IPS-15b (cell line): ENCODE data around the gene DNASE1L1.

Experiments
- H3K27me3 ChIP-seq: one replicate; pipeline ENCODE4 v1.6.1; 2013; ENCODE audit warnings: low read length; ENCODE audit not compliant: control insufficient read depth, insufficient read depth
- H3K36me3 ChIP-seq: one replicate; pipeline ENCODE4 v1.6.1; 2013; ENCODE audit warnings: low read length; ENCODE audit not compliant: control insufficient read depth, insufficient read depth
- H3K4me1 ChIP-seq: one replicate; pipeline ENCODE4 v1.6.1; 2013; ENCODE audit warnings: mild to moderate bottlenecking, low read length; ENCODE audit not compliant: control insufficient read depth, insufficient read depth
- H3K4me3 ChIP-seq: one replicate; pipeline ENCODE4 v1.5.1; 2013; ENCODE audit warnings: low read depth, low read length
- H3K9ac ChIP-seq: one replicate; pipeline ENCODE4 v1.6.1; 2013; ENCODE audit warnings: low read depth, mild to moderate bottlenecking, low read length
- H3K9me3 ChIP-seq: one replicate; pipeline ENCODE4 v1.6.1; 2013; ENCODE audit warnings: mild to moderate bottlenecking, low read length; ENCODE audit not compliant: control insufficient read depth, insufficient read depth

The DNASE1L1 gene

DNA sequence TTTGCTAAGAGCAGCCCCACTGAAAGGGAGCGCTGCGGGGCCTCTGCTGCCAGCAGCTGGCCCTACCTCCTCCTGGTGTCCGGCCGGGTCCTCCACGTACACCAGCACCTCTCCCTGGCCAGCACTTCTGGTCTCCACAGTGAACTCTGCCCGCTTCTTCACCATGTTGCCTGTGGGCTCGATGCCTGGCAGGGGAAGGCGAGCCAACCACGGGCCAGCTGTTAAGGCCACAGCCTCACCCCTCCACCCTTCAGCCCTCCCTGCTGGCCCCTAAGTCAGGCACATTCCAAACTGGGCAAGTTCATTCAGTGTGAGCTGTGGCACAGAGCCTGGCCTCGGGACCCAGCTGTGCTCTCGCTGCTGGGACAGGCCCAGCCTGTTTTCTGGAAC lies 42.4 kb downstream of the DNASE1L1 start:
- Histone ChIP-seq H3K9me3 (peaks cover under 1% of the 10 kb centered on the region), H3K4me1 (no peaks in the 10 kb centered on the region), H3K36me3 (peaks cover 69% of the 10 kb centered on the region), H3K27me3 (no peaks in the 10 kb centered on the region), H3K4me3 (no peak overlapping the region), H3K9ac (no peak overlapping the region)

DNA sequence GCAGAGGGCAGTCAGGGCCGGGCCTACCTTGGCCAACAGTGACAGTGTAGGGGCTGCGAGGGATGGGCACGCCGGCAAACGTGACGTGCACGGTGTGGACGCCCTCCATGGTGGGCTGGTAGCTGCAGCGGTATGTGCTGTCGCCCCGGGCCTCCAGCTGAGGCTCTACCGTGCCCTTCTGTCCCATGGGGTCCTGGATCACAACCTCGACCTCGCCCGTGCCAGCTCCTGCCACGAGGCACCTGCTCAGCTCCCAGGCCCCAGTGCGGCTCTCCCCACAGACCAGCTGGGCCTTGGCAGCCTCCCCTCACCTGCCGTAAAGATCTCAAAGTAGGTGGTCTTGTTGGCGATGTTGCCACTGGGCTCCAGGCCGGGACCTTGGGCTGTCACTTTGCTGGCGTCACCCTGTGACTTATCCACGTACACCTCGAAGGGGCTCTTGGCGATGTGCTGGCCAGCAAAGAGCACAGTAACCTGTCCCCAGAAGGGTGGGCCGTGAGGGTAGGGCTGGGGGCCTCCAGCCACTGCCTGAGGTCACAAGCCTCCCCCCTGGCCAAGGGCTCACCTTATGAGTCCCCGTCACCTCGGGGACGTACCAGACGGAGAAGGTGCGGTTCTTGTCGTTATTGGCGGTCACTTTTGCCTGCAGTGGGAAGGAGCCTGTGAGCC lies 42.9 kb downstream of the DNASE1L1 start:
- peaks cover 4% of the 10 kb centered on the region for H3K9me3 ChIP-seq
- no peak overlapping the region for H3K4me3 ChIP-seq
- H3K9ac ChIP-seq = no peak overlapping the region
- peaks cover 74% of the 10 kb centered on the region for H3K36me3 ChIP-seq
- no peaks in the 10 kb centered on the region for H3K27me3 ChIP-seq
- no peaks in the 10 kb centered on the region for H3K4me1 ChIP-seq

DNA sequence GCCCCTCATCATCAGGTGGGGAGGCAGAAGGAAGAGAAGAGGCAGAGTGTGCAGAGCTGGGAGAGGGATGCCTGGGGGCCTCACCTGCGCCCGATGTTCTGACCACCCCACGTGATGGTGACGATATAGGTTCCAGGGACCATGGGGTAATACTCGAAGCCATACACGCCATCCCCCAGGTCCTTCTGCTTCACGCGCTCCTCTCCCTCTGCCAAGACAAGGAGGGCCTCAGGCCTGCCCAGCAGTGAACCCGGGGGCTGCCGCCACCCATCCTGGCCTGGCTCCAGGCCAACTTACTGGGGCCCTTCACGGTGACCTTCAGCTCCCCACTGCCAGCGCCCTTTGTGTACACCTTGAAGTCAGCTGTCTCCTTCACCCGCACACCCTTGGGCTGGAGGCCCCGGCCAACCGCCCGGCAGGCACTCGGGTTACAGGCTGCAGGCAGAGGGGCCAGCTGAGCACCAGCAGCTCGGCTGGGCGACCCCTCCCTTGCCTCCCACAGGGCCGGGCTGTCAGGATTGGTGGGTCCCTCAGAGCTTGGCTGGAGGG lies 43.9 kb downstream of the DNASE1L1 start:
- Histone ChIP-seq H3K9me3 (peaks cover 4% of the 10 kb centered on the region), H3K4me1 (no peaks in the 10 kb centered on the region), H3K27me3 (no peaks in the 10 kb centered on the region), H3K36me3 (peaks cover 81% of the 10 kb centered on the region), H3K9ac (no peak overlapping the region), H3K4me3 (no peak overlapping the region)

DNA sequence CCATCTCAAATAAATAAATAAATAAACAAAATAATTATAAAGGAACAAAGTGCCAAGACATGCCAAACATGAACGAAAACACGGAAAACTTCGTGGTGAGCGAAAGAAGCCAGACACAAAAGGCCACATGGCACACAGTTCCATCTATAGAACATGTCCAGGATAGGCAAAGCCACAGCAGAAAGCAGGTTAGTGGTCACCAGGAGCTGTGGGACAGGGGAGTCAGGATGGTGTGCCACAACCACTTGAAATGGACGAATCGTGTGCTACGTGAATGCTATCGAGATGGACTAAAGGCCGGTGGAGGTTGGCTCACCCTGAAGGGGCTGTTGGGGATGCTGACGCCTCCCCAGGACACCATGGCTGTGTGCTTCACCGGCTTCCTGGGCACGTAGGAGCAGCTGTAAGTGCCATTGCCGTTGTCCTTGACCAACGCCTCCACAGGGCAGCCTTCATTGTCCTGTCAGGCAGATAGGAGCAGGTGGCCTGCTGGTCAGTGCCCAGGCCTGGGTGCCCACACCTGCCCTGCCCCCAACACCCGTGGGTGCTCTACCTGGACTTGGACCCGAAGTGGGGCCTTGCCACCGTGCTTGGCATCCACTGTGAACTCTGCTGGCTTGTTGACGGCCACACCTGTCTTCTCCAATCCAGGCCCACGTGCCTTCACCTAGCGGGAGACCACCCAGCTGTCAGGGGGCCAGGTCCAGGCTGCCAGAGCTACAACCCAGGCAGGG lies 45.2 kb downstream of the DNASE1L1 start:
- Histone ChIP-seq H3K36me3 (peaks cover 89% of the 10 kb centered on the region), H3K9ac (no peak overlapping the region)

DNA sequence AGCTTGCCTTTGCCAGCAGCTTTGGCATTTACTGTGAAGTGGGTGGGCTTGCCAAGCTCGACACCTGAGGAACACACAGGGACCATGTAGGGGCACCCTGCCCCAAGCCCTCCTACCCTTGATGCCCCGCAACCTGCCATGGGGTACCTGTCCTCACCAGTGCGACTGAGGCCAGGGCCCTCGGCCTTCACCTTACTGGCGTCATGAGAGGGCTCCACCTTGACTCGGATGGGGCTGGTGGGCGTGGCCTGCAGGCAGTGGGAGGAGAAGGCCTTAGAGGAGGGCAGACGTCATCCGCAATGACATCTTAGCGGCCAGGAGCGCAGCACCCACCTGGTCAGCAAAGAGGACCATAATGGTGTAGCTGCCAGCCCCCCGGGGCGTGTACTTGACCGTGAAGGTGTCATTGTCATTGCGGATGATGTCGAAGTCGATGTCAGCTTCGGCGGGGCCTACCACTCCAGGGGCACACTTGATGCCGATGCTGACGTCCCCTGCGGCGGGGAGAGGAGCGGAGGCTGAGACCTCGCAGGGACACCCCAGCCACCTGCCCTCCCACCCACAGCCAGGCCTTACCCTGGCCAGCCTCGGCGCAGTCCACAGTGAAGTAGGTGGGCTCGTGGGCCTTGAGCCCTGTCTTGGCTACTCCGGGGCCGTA lies 46.8 kb downstream of the DNASE1L1 start:
- Histone ChIP-seq H3K36me3 (peaks cover 92% of the 10 kb centered on the region), H3K4me1 (no peaks in the 10 kb centered on the region), H3K4me3 (no peak overlapping the region), H3K9ac (no peak overlapping the region), H3K27me3 (no peaks in the 10 kb centered on the region), H3K9me3 (peaks cover 4% of the 10 kb centered on the region)

More for the DNA sequence above, 45.2 kb downstream of the DNASE1L1 start:
- Histone ChIP-seq H3K27me3 (no peaks in the 10 kb centered on the region), H3K9me3 (peaks cover 4% of the 10 kb centered on the region), H3K4me3 (no peak overlapping the region), H3K4me1 (no peaks in the 10 kb centered on the region)

DNA sequence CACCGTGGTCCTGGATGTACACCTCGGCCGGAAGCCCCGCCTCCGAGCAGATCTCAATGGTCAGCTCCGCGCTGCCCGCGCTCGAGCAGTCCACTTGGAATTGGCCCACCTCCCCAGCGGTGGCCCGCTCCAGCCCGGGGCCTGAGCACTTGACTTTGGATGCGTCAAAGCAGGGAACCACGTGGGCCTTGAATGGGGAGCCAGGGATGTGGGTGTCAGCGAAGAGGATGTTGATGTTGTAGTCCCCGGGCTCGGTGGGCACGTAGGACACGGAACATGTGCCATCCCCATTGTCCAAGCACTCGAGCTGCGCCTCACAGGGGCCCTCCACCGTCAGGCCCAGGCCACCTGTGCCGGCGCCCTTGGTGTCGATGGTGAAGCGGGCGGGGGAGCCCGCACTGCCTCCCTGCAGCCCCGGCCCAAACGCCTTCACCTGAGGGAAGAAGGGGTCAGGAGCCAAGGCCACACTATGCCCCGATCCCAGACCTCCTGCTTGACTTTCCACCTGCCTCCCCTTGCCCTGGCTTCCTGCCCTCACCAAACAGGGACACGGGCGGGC lies 48.8 kb downstream of the DNASE1L1 start:
- H3K36me3 ChIP-seq = peaks cover 92% of the 10 kb centered on the region
- H3K9ac ChIP-seq = no peak overlapping the region
- no peaks in the 10 kb centered on the region for H3K27me3 ChIP-seq
- H3K4me3 ChIP-seq = no peak overlapping the region
- peaks cover 4% of the 10 kb centered on the region for H3K9me3 ChIP-seq
- no peaks in the 10 kb centered on the region for H3K4me1 ChIP-seq

DNA sequence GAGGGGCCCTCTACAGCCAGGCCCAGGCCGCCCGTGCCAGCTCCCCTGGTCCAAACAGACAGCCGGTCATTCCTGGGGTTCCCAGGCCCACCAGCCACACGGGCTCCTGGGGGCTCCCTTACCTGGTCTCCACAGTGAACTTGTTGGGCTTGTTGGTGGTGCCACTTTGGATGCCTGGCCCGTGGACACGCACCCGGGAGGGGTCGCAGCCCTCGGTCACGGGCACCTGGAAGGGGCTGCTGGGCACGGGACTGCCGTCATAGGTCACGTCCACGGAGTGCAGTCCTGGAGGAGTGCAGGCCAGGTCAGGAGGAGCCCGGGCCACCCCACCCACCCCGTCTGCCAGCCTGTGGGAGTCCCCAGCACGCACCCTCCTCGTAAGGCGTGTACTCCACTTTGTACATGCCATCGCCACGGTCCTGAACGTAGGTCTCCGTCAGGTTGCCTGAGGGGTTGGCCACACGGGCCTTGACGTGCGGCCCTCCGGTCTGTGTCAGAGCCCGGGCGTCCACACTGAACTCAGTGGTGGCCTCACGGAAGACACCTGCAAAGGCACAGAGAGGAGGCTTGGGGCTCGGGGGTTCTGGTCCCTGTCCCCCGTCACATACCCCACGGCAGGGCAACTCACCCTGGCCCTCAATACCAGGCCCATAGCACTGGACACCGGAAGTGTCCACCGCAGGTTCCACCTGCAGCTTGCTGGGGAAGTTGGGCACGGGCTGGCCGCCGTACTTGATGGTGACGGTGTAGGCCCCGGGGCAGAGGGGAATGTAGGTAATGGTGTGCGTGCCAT lies 49.5 kb downstream of the DNASE1L1 start:
- Histone ChIP-seq H3K9me3 (peaks cover 4% of the 10 kb centered on the region), H3K36me3 (peaks cover 92% of the 10 kb centered on the region), H3K27me3 (no peaks in the 10 kb centered on the region), H3K4me1 (no peaks in the 10 kb centered on the region), H3K4me3 (no peak overlapping the region), H3K9ac (no peak overlapping the region)

DNA sequence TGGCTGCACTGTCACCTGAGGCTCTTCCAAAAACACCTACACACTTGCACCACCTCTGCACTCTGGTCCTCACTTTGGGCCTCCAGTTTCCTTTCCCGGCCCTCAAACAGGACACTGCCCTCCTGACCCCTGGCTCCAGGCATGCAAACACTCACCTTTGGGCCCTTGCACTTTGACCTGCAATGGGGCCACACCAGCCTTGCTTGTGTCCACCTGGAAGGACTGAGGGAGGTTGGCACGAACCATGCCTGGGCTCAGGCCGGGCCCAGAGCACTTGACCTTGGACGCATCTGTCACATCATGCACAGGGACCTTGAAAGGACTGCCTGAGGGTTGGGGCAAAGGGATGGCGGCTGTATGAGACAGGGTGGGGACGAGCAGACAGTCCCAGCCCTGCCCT lies 50.2 kb downstream of the DNASE1L1 start:
- Histone ChIP-seq H3K36me3 (peaks cover 92% of the 10 kb centered on the region), H3K9me3 (peaks cover 8% of the 10 kb centered on the region), H3K9ac (no peak overlapping the region), H3K4me1 (no peaks in the 10 kb centered on the region), H3K27me3 (no peaks in the 10 kb centered on the region), H3K4me3 (no peak overlapping the region)

DNA sequence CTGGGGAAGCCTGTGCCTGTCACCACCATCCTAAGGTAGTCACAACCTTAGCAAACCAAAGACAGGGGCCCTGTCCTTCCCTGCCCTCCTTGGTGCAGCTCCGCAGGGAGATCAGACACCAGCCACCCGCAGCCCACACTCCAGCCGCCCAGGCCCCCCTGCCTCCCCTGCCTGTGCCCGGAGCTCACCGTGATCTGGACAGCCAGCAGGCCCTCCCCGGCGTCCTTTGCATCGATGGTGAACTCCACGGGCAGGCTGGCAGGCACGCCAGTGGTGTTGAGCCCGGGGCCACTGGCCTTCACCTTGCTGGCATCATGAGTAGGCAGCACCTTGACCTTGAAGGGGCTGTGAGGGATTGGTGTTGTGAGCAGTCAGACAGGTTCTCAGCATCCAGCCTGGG lies 51.0 kb downstream of the DNASE1L1 start:
- Histone ChIP-seq H3K27me3 (no peaks in the 10 kb centered on the region), H3K4me3 (no peak overlapping the region), H3K36me3 (peaks cover 97% of the 10 kb centered on the region), H3K4me1 (no peaks in the 10 kb centered on the region), H3K9me3 (peaks cover 8% of the 10 kb centered on the region), H3K9ac (no peak overlapping the region)

DNA sequence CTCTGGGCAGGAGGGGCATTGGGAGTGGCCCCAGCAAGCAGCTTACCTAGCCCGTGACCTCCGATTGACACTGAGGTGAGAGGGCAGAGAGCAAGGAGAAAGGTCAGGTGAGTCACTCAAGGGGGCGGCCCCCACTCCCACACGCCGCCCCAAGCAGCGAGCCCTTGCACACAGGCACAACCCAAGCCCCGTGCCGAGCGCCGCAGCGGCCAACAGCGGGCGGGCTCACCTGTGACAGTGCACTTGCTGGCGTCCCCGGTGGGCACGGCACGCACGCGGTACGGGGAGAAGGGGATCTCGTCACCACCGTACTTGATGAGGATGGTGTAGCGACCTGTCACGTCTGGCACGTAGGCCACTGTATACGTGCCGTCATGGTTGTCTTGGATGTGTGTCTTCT lies 51.8 kb downstream of the DNASE1L1 start:
- H3K27me3 ChIP-seq = no peaks in the 10 kb centered on the region
- peaks cover 97% of the 10 kb centered on the region for H3K36me3 ChIP-seq
- no peaks in the 10 kb centered on the region for H3K4me1 ChIP-seq
- no peak overlapping the region for H3K9ac ChIP-seq
- peaks cover 8% of the 10 kb centered on the region for H3K9me3 ChIP-seq
- H3K4me3 ChIP-seq = no peak overlapping the region

DNA sequence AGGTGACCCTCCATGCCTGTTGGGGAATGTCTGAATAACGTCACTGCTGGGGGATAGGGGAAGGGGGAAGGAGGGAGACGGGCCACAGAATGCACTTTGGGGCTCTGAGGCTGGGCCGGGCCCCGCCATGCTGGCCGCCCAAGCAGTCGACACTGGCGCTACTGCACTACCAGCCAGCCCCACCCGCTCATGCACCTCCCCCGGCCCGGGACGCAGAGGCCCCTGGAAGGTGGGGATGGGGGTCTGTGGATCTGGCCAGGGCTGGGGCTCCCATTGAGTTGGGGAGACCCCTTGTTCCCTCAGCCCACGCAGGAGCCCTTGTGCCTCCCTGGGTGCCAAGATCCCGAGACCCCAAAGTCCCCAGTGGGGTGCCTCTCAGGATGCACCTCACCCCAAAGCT lies 52.5 kb downstream of the DNASE1L1 start:
- no peaks in the 10 kb centered on the region for H3K27me3 ChIP-seq
- no peak overlapping the region for H3K9ac ChIP-seq
- H3K4me1 ChIP-seq = no peaks in the 10 kb centered on the region
- H3K4me3 ChIP-seq = no peak overlapping the region
- peaks cover 97% of the 10 kb centered on the region for H3K36me3 ChIP-seq
- H3K9me3 ChIP-seq = peaks cover 6% of the 10 kb centered on the region
